MM.1S (cell line): ENCODE results near the gene GRPEL1.

ENCODE experiments used
- DNase-seq: peaks from one replicate; pipeline ENCODE4 v3.0.0-alpha.2; 2015
- H2AFZ ChIP-seq: fragments of 300-600 bp; sonication (generic); 2 replicates; pipeline ENCODE4 v1.6.0; 2016; ENCODE audit warnings: antibody characterized with exemption, low read length
- H3F3A ChIP-seq: fragments of 300-600 bp; sonication (generic); 2 replicates; pipeline ENCODE4 v1.6.1; 2016; ENCODE audit warnings: mild to moderate bottlenecking, antibody characterized with exemption, low read length, moderate library complexity, mixed read lengths; ENCODE audit not compliant: insufficient read depth
- H3K27ac ChIP-seq: fragments of 300-600 bp; sonication (generic); 2 replicates; pipeline ENCODE4 v1.5.1; 2016; ENCODE audit warnings: mild to moderate bottlenecking, low read length
- H3K27me3 ChIP-seq: fragments of 300-600 bp; sonication (generic); replicated peaks from 2 replicates; pipeline ENCODE4 v1.6.0; 2016; ENCODE audit warnings: low read length; ENCODE audit not compliant: insufficient read depth
- H3K36me3 ChIP-seq: fragments of 300-600 bp; sonication (generic); replicated peaks from 2 replicates; pipeline ENCODE4 v1.6.1; 2016; ENCODE audit warnings: mild to moderate bottlenecking, low read length, mixed read lengths; ENCODE audit not compliant: insufficient read depth
- H3K4me1 ChIP-seq: fragments of 300-600 bp; sonication (generic); 2 replicates; pipeline ENCODE4 v1.6.1; 2016; ENCODE audit warnings: low read length, mixed read lengths
- H3K4me2 ChIP-seq: fragments of 300-600 bp; sonication (generic); 2 replicates; pipeline ENCODE4 v1.6.0; 2016; ENCODE audit warnings: low read depth, low read length
- H3K4me3 ChIP-seq: fragments of 300-600 bp; sonication (generic); 2 replicates; pipeline ENCODE4 v1.5.1; 2016; ENCODE audit warnings: low read length, mixed read lengths
- H3K79me2 ChIP-seq: fragments of 300-600 bp; sonication (generic); 2 replicates; pipeline ENCODE4 v1.6.1; 2016; ENCODE audit warnings: mixed run types, low read length, mixed read lengths
- H3K9ac ChIP-seq: fragments of 300-600 bp; sonication (generic); 2 replicates; pipeline ENCODE4 v1.6.1; 2016; ENCODE audit warnings: low read length, mixed read lengths
- H3K9me2 ChIP-seq: fragments of 300-600 bp; sonication (generic); replicated peaks from 2 replicates; pipeline ENCODE4 v1.6.1; 2016; ENCODE audit warnings: mild to moderate bottlenecking, low read length, mixed read lengths; ENCODE audit not compliant: insufficient read depth
- H3K9me3 ChIP-seq: fragments of 300-600 bp; sonication (generic); replicated peaks from 2 replicates; pipeline ENCODE4 v1.6.1; 2016; ENCODE audit warnings: mild to moderate bottlenecking, low read length, mixed read lengths; ENCODE audit not compliant: insufficient read depth
- H4K20me1 ChIP-seq: fragments of 300-600 bp; sonication (generic); 2 replicates; pipeline ENCODE4 v1.6.1; 2016; ENCODE audit warnings: mild to moderate bottlenecking, low read length, moderate library complexity, mixed read lengths; ENCODE audit not compliant: insufficient read depth
- CTCF ChIP-seq: fragments of 300-600 bp; sonication (generic); IDR thresholded peaks from 2 replicates; pipeline ENCODE4 v1.5.1; 2016; ENCODE audit warnings: antibody characterized with exemption, low read length, mixed read lengths
- EZH2 ChIP-seq: fragments of 300-600 bp; sonication (generic); optimal IDR thresholded peaks from 2 replicates; pipeline ENCODE3; 2017; ENCODE audit warnings: low read depth, mild to moderate bottlenecking, antibody characterized with exemption, low read length, mixed read lengths
- EZH2phosphoT487 ChIP-seq: fragments of 300-600 bp; sonication (generic); IDR thresholded peaks from 2 replicates; pipeline ENCODE4 v1.6.1; 2018; ENCODE audit warnings: antibody characterized with exemption, low read length

GRPEL1 gene

DNA sequence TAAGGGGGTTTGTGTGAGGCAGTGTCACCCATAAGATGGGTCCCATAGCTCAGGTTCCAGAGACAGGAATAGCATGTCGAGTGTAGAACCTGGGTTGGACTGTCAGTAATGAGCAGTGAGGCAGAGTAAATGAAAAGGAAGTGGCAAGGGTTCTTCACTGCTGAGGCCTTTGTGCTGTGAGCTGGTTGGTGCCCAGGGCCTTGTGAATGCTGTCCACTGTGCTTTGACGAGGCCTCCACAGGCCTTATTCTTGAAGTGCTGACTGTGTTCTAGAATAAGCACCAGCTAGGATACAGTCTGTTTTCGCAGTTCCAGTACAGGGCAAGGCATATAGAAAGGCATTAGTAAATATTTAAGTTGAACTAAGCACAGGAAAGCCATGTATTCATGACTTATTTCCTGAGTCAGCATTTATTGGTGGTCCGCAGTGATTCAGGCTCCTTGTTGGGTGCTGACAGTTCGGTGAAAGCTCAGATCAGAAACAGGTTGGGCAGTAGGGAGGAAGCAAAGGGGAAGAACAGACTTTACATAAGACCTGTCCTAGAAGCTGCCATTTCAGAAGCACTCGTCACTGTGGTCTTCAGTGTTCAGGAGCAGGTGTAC is 50.3 kb downstream of the GRPEL1 start:
- Histone ChIP-seq H3F3A (no peaks in the 10 kb centered on the region), H3K9me2 (no peaks in the 10 kb centered on the region), H2AFZ (no peak overlapping the region), H3K4me1 (peaks cover 11% of the 10 kb centered on the region), H3K4me2 (no peak overlapping the region), H4K20me1 (no peaks in the 10 kb centered on the region), H3K4me3 (no peak overlapping the region), H3K27me3 (no peaks in the 10 kb centered on the region), H3K9me3 (no peaks in the 10 kb centered on the region), H3K9ac (no peak overlapping the region), H3K36me3 (peaks cover 18% of the 10 kb centered on the region), H3K27ac (no peak overlapping the region), H3K79me2 (peaks cover 58% of the 10 kb centered on the region)
- TF ChIP-seq EZH2phosphoT487: no peak
- TF ChIP-seq CTCF: no peak
- no peak for TF ChIP-seq EZH2
- DNase-seq: no peak

GRCh38 chr4:7016512-7016911 is 51.4 kb downstream of the GRPEL1 start:
- DNase-seq: no peak
- Histone ChIP-seq H3K27ac (no peak overlapping the region), H3K79me2 (peaks cover 54% of the 10 kb centered on the region), H3K9me2 (no peaks in the 10 kb centered on the region), H3K36me3 (peaks cover 18% of the 10 kb centered on the region), H3F3A (no peaks in the 10 kb centered on the region), H3K4me3 (no peak overlapping the region), H3K27me3 (no peaks in the 10 kb centered on the region), H3K9me3 (no peaks in the 10 kb centered on the region), H4K20me1 (no peaks in the 10 kb centered on the region), H3K9ac (no peak overlapping the region), H3K4me1 (peaks cover 11% of the 10 kb centered on the region), H2AFZ (no peak overlapping the region), H3K4me2 (no peak overlapping the region)
- TF ChIP-seq CTCF: no peak
- no peak for TF ChIP-seq EZH2phosphoT487
- no peak for TF ChIP-seq EZH2

DNA sequence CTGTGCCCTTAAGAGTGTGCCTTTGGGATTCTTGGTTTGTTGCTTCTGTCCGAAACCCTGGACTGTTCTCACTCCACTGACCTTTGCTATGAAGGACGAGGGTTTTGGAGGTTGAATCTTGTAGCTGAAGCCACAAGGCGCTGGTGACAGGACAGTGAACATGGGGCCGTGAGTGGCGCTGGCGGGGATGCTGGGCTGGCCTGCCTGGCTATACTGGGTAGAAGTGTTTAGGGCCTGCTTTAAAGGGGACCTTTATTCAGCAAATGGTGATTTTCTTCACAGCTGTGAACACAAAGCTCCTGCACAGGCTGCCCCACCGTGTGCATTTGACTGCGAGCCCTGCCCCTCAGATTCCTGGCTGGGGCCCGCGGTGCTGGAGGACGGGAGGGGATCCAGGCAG is 51.8 kb downstream of the GRPEL1 start:
- H3K9me2 ChIP-seq: no peaks in the 10 kb centered on the region
- no peak overlapping the region for H3K4me3 ChIP-seq
- H4K20me1 ChIP-seq: no peaks in the 10 kb centered on the region
- no peak overlapping the region for H2AFZ ChIP-seq
- TF ChIP-seq EZH2: no peak
- no peak for TF ChIP-seq CTCF
- TF ChIP-seq EZH2phosphoT487: no peak
- peaks cover 21% of the 10 kb centered on the region for H3K36me3 ChIP-seq
- H3K27me3 ChIP-seq: no peaks in the 10 kb centered on the region
- peaks cover 56% of the 10 kb centered on the region for H3K79me2 ChIP-seq
- H3K9me3 ChIP-seq: no peaks in the 10 kb centered on the region
- no peaks in the 10 kb centered on the region for H3F3A ChIP-seq
- H3K9ac ChIP-seq: no peak overlapping the region
- no peak for DNase-seq
- no peak overlapping the region for H3K27ac ChIP-seq
- peaks cover 11% of the 10 kb centered on the region for H3K4me1 ChIP-seq
- no peak overlapping the region for H3K4me2 ChIP-seq
